Panc1 (cell line): ENCODE data around the gene KIF7. TPM values are rescaled to one million over a fixed set of nuclear protein-coding genes. Genes with fewer than 3 reads are reported as not detected.

Source experiments
- ATAC-seq: fragments of 200-7000 bp; cut with Tn5 transposase; 2 replicates; pipeline ENCODE4 v1.9.1; 2020; ENCODE audit warnings: mild to moderate bottlenecking, moderate library complexity
- BruUV-seq: library from RNA; stranded (reverse); fragments of 400-500 nt; replicated peaks from 2 replicates; lab custom pipeline; 2021; lab: Mats Ljungman, UMichigan
- CTCF ChIA-PET: fragments of 300-600 bp; sonication (Branson Sonifier 250); formaldehyde crosslinking; loops from one replicate; lab custom pipeline; 2022; ENCODE audit warnings: antibody characterized with exemption; lab: Charles Lee
- POLR2A ChIA-PET: fragments of 300-600 bp; sonication (Branson Sonifier 250); formaldehyde crosslinking; loops from one replicate; lab custom pipeline; 2022; ENCODE audit warnings: antibody characterized with exemption; lab: Charles Lee
- DNase-seq: peaks from one replicate; pipeline ENCODE4 v3.0.0-alpha.2; 2010; ENCODE audit warnings: low read depth, low spot score
- H3K27ac ChIP-seq: 2 replicates; pipeline ENCODE4 v1.5.1; 2011; ENCODE audit warnings: mild to moderate bottlenecking, low read length, inconsistent platforms
- H3K27me3 ChIP-seq: fragments of 200-500 bp; sonication (Bioruptor generic); 2 replicates; pipeline ENCODE4 v1.6.0; 2014; ENCODE audit warnings: low read length, inconsistent platforms; ENCODE audit not compliant: control insufficient read depth, insufficient read depth
- H3K36me3 ChIP-seq: fragments of 200-500 bp; sonication (Bioruptor generic); 2 replicates; pipeline ENCODE4 v1.5.1; 2014; ENCODE audit warnings: inconsistent platforms, mild to moderate bottlenecking, low read length, moderate library complexity; ENCODE audit not compliant: control insufficient read depth, insufficient read depth
- H3K4me1 ChIP-seq: 2 replicates; pipeline ENCODE4 v1.5.1; 2011; ENCODE audit warnings: inconsistent platforms, mild to moderate bottlenecking, low read length, moderate library complexity; ENCODE audit not compliant: control insufficient read depth, insufficient read depth
- H3K4me3 ChIP-seq, 2 experiments: 2 replicates each; pipeline ENCODE4 v1.5.1; 2011 to 2012; ENCODE audit warnings: low read depth in 2 of 2, low read length in 2 of 2, mild to moderate bottlenecking in 2 of 2, inconsistent platforms in 1 of 2, moderate library complexity in 1 of 2
- H3K9me3 ChIP-seq: fragments of 200-500 bp; sonication (Bioruptor generic); 2 replicates; pipeline ENCODE4 v1.5.1; 2014; ENCODE audit warnings: low read depth, mild to moderate bottlenecking, inconsistent platforms, low read length, moderate library complexity; ENCODE audit not compliant: control insufficient read depth, insufficient read depth
- CTCF ChIP-seq: fragments of 450-650 bp; IDR thresholded peaks from 2 replicates; pipeline ENCODE4 v1.5.1; 2017; ENCODE audit warnings: mild to moderate bottlenecking
- POLR2AphosphoS5 ChIP-seq: IDR thresholded peaks from 2 replicates; pipeline ENCODE4 v1.6.1; 2012; ENCODE audit warnings: mild to moderate bottlenecking, low read depth, low read length, moderate library complexity
- REST ChIP-seq, 2 experiments: IDR thresholded peaks; 2 replicates each; pipeline ENCODE4 v1.6.1; 2011 to 2012; ENCODE audit warnings: low read depth in 2 of 2, control low read depth in 1 of 2, low read length in 1 of 2, mild to moderate bottlenecking in 1 of 2, moderate library complexity in 1 of 2; ENCODE audit not compliant: insufficient read depth in 1 of 2
- SIN3A ChIP-seq: IDR thresholded peaks from 2 replicates; pipeline ENCODE4 v1.6.1; 2012; ENCODE audit warnings: low read depth, mild to moderate bottlenecking, low read length, moderate library complexity, borderline replicate concordance; ENCODE audit not compliant: insufficient read depth
- TCF7L2 ChIP-seq: IDR thresholded peaks from 2 replicates; pipeline ENCODE4 v1.6.1; 2011; ENCODE audit warnings: mild to moderate bottlenecking, low read depth, low read length, inconsistent platforms
- in situ Hi-C: cut with HindIII; loops from 2 replicates; pipeline ENCODE4 v1.10.0; 2016; ENCODE audit warnings: low sequenced_read_pairs, low pct_unique_long_range_greater_than_20kb
- intact Hi-C: fragments of 100-400 bp; cut with micrococcal nuclease; formaldehyde crosslinking; loops from one replicate; pipeline ENCODE4 v1.10.0; 2022; ENCODE audit not compliant: unreplicated experiment
- total RNA-seq: library from RNA; stranded (reverse); gene quantifications from one replicate; pipeline ENCODE4 v1.2.1, GENCODE V29; 2021; ENCODE audit not compliant: unreplicated experiment

Gene KIF7
- total RNA-seq, 1 experiment from 2014 or later: 6.5 TPM

DNA sequence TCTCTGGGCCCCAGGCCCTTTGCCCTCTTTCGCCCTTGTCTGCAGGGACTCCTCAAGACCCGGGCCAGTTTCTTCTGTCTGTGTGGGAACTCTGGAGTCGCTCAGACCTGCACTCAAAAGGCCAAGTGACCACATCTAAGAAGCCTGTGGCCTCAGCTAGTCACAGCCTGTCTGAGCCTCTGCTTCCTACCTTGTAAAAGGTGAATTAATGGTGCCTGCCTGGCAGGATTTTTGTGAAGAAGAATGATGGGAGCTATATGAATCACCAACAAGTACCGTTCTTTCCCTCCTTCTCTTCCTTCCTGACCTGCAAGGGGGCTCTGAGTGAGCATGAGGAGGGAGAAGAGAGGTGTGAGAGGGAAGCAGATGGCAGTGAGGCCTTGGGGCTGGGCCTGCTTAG is 16.4 kb upstream of the KIF7 start:
- H3K9me3 ChIP-seq: no peaks in the 10 kb centered on the region
- no peak overlapping the region for H3K27ac ChIP-seq
- DNase-seq (no peak), ATAC-seq (no peak)
- intact Hi-C loops (no loop called here), in situ Hi-C loops (no loop called here)
- H3K4me3 ChIP-seq: no peak overlapping the region
- CTCF ChIA-PET: interaction anchor here (1.3 kb wide), 1 partner anchor 31 kb away, joined by 3 read pairs; no protein-coding TSS in a partner anchor
- BruUV-seq: no TSS peak
- POLR2A ChIA-PET: no interaction called here
- H3K4me1 ChIP-seq: no peaks in the 10 kb centered on the region
- TF ChIP-seq REST (IDR thresholded peaks at IDR 0.05; ENCODE audit: insufficient read depth in 1 of 2, low read depth in 2 of 2, low read length in 1 of 2): no peak
- TF ChIP-seq CTCF: no peak
- TF ChIP-seq SIN3A: no peak
- no peak for TF ChIP-seq TCF7L2
- TF ChIP-seq POLR2AphosphoS5: no peak
- H3K27me3 ChIP-seq: no peaks in the 10 kb centered on the region
- H3K36me3 ChIP-seq: no peaks in the 10 kb centered on the region

DNA sequence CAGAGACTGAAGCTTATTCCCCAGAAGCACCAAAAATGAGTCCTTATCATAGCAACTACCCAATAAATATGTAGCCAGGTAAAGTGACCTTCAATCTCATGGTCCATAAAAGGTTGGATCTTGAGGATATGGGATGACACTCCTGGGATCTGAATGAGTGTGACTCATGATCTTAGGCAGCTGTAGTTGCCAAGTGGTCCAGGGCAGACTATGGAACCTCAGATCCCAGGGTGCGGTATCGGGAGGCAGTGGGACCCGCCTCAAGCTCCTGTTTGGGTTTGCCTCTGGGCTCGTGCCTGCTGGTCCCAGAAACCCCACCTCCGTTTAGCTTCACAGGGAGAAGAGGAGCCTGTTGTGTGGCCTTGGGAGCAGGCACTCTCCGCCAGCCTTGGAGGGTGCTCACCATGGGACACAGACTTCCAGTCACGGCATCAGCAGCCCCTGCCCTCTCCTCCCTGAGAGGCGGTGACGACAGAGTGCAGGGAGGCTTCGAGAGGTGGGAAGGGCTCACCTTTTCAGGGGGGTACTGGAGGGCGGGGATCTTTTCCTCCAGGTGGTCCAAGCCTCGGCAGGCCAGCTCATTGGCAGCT is 15.8 kb upstream of the KIF7 start:
- no peak for DNase-seq
- no peak overlapping the region for H3K27ac ChIP-seq
- intact Hi-C loops: no loop called here
- H3K4me1 ChIP-seq: peaks cover 4% of the 10 kb centered on the region; the same call in 1 of the 2 replicates
- TF ChIP-seq REST (IDR thresholded peaks at IDR 0.05; ENCODE audit: insufficient read depth in 1 of 2, low read depth in 2 of 2, low read length in 1 of 2) (no peak), SIN3A (no peak)
- POLR2A ChIA-PET: no interaction called here
- BruUV-seq: no TSS peak
- no peaks in the 10 kb centered on the region for H3K27me3 ChIP-seq
- no peaks in the 10 kb centered on the region for H3K36me3 ChIP-seq
- ATAC-seq: no peak
- CTCF ChIA-PET: no interaction called here
- no peak overlapping the region for H3K4me3 ChIP-seq
- in situ Hi-C loops: no loop called here
- H3K9me3 ChIP-seq: no peaks in the 10 kb centered on the region
